Mesenchymal stem cell (in vitro differentiated cells and primary cell): Measurements from ENCODE around the gene ACYP2.

ENCODE experiments used
- DNase-seq: peaks from one replicate; pipeline ENCODE4 v3.0.0-alpha.2; 2013
- H2AFZ ChIP-seq: one replicate; pipeline ENCODE4 v1.6.1; 2013; ENCODE audit warnings: low read depth, mild to moderate bottlenecking, control low read depth, inconsistent platforms, low read length, moderate library complexity
- H2AK5ac ChIP-seq: 2 replicates; pipeline ENCODE4 v1.6.1; 2013; ENCODE audit warnings: low read length, moderate library complexity, mild to moderate bottlenecking, inconsistent platforms; ENCODE audit not compliant: severe bottlenecking
- H2BK120ac ChIP-seq: one replicate; pipeline ENCODE4 v1.6.1; 2013; ENCODE audit warnings: low read depth, mild to moderate bottlenecking, inconsistent platforms, low read length, moderate library complexity
- H2BK12ac ChIP-seq, 2 experiments: one replicate each; pipeline ENCODE4 v1.6.1; 2013; ENCODE audit warnings: inconsistent platforms in 2 of 2, low read length in 2 of 2, mild to moderate bottlenecking in 2 of 2, moderate library complexity in 2 of 2, control low read depth in 1 of 2
- H2BK15ac ChIP-seq: one replicate; pipeline ENCODE4 v1.6.1; 2013; ENCODE audit warnings: mild to moderate bottlenecking, low read depth, inconsistent platforms; ENCODE audit not compliant: poor library complexity, severe bottlenecking
- H2BK5ac ChIP-seq: 2 replicates; pipeline ENCODE4 v1.6.1; 2013; ENCODE audit warnings: low read depth, mild to moderate bottlenecking, low read length, control low read depth, inconsistent platforms; ENCODE audit not compliant: poor library complexity, severe bottlenecking
- H3K14ac ChIP-seq, 2 experiments: one replicate each; pipeline ENCODE4 v1.6.1; 2013; ENCODE audit warnings: inconsistent platforms in 2 of 2, low read length in 2 of 2, control low read depth in 1 of 2, mild to moderate bottlenecking in 1 of 2, moderate library complexity in 1 of 2
- H3K18ac ChIP-seq, 2 experiments: one replicate each; pipeline ENCODE4 v1.6.1; 2013; ENCODE audit warnings: inconsistent platforms in 2 of 2, low read length in 2 of 2, control low read depth in 1 of 2, low read depth in 1 of 2, mild to moderate bottlenecking in 1 of 2
- H3K23ac ChIP-seq, 2 experiments: one replicate each; pipeline ENCODE4 v1.6.1; 2013; ENCODE audit warnings: inconsistent platforms in 2 of 2, low read length in 2 of 2, mild to moderate bottlenecking in 2 of 2, moderate library complexity in 2 of 2, control low read depth in 1 of 2
- H3K27ac ChIP-seq: 2 replicates; pipeline ENCODE4 v1.5.1; 2013; ENCODE audit warnings: mild to moderate bottlenecking, moderate library complexity, low read length, control low read depth, inconsistent platforms; ENCODE audit not compliant: poor library complexity, severe bottlenecking
- H3K27me3 ChIP-seq, 2 experiments: 2 replicates each; pipeline versions ENCODE4 v1.6.1 to v1.7.0; 2013; ENCODE audit warnings: low read length in 2 of 2, mild to moderate bottlenecking in 2 of 2, moderate library complexity in 2 of 2, control low read depth in 1 of 2, inconsistent platforms in 1 of 2; ENCODE audit not compliant: control insufficient read depth in 1 of 2, insufficient read depth in 1 of 2
- H3K36me3 ChIP-seq, 2 experiments: 2 replicates each; pipeline versions ENCODE4 v1.6.1 to v1.7.0; 2013; ENCODE audit warnings: low read length in 2 of 2, control low read depth in 1 of 2, inconsistent platforms in 1 of 2, low read depth in 1 of 2, mild to moderate bottlenecking in 1 of 2; ENCODE audit not compliant: insufficient read depth in 2 of 2, control insufficient read depth in 1 of 2
- H3K4ac ChIP-seq, 2 experiments: one replicate each; pipeline ENCODE4 v1.6.1; 2013; ENCODE audit warnings: inconsistent platforms in 2 of 2, low read length in 2 of 2, mild to moderate bottlenecking in 2 of 2, moderate library complexity in 2 of 2, control low read depth in 1 of 2, low read depth in 1 of 2
- H3K4me1 ChIP-seq: 2 replicates; pipeline ENCODE4 v1.6.1; 2013; ENCODE audit warnings: low read depth, low read length, control low read depth; ENCODE audit not compliant: control insufficient read depth, insufficient read depth
- H3K4me2 ChIP-seq: 2 replicates; pipeline ENCODE4 v1.6.1; 2013; ENCODE audit warnings: low read length, mild to moderate bottlenecking, inconsistent platforms; ENCODE audit not compliant: poor library complexity, severe bottlenecking
- H3K4me3 ChIP-seq, 2 experiments: 2 replicates each; pipeline versions ENCODE4 v1.5.1 to v1.7.0; 2013; ENCODE audit warnings: low read length in 2 of 2, mild to moderate bottlenecking in 2 of 2, control low read depth in 1 of 2, low read depth in 1 of 2; ENCODE audit not compliant: insufficient read depth in 1 of 2
- H3K79me1 ChIP-seq: replicated peaks from 2 replicates; pipeline ENCODE4 v1.6.1; 2013; ENCODE audit warnings: mild to moderate bottlenecking, control low read depth, low read length, inconsistent platforms; ENCODE audit not compliant: poor library complexity, severe bottlenecking
- H3K9ac ChIP-seq: 2 replicates; pipeline ENCODE4 v1.7.0; 2013; ENCODE audit warnings: mild to moderate bottlenecking, low read length, moderate library complexity
- H3K9me3 ChIP-seq: 2 replicates; pipeline ENCODE4 v1.7.0; 2013; ENCODE audit warnings: mild to moderate bottlenecking, low read length; ENCODE audit not compliant: control insufficient read depth
- H4K8ac ChIP-seq: one replicate; pipeline ENCODE4 v1.6.1; 2013; ENCODE audit warnings: inconsistent platforms, mild to moderate bottlenecking, low read length, moderate library complexity
- H4K91ac ChIP-seq: one replicate; pipeline ENCODE4 v1.6.1; 2013; ENCODE audit warnings: mild to moderate bottlenecking, low read length, inconsistent platforms
- WGBS: methylation state at CpG from one replicate; pipeline ENCODE4 v1.1.7; 2013; ENCODE audit warnings: mixed read lengths; 5-methylcytosine and 5-hydroxymethylcytosine counted together

Gene ACYP2

GRCh38 chr2:54330162-54330925 is 214.9 kb downstream of the ACYP2 start:
- Histone ChIP-seq H3K9ac (peak overlapping the region; percentile 94), H2BK15ac (peak overlapping the region; percentile 88), H3K4me2 (peak overlapping the region; percentile 99), H3K14ac (peak overlapping the region in 1 of 2 experiments; percentile 44), H3K36me3 (no peaks in the 10 kb centered on the region), H2BK5ac (no peak overlapping the region), H4K8ac (peak overlapping the region; percentile 99), H2BK120ac (peak overlapping the region; percentile 45), H3K27ac (peak overlapping the region; percentile 86), H3K4me3 (peak overlapping the region; percentile 71 to 83), H4K91ac (peak overlapping the region; percentile 53), H3K4ac (peak overlapping the region; percentile 51 to 95), H2AK5ac (no peak overlapping the region), H3K9me3 (no peaks in the 10 kb centered on the region), H3K4me1 (peaks cover 8% of the 10 kb centered on the region), H3K27me3 (no peaks in the 10 kb centered on the region), H3K18ac (peak overlapping the region; percentile 81 to 99), H2AFZ (peak overlapping the region; percentile 78), H3K23ac (no peak overlapping the region), H2BK12ac (peak overlapping the region in 1 of 2 experiments; percentile 70), H3K79me1 (peaks cover 1% of the 10 kb centered on the region)
- peak; percentile 97 for DNase-seq
- under 1% methylated on average over 45 of the region's 50 CpGs for WGBS

- Histone ChIP-seq H3K4me1 (peaks cover 8% of the 10 kb centered on the region), H3K79me1 (peaks cover 1% of the 10 kb centered on the region), H2BK12ac (peak overlapping the region; percentile 73 to 97), H3K18ac (peak overlapping the region; percentile 74 to 92), H3K9ac (peak overlapping the region; percentile 94), H2AK5ac (peak overlapping the region; percentile 61), H4K91ac (peak overlapping the region; percentile 57), H2BK120ac (peak overlapping the region; percentile 45), H3K4me3 (peak overlapping the region; percentile 71 to 83), H3K36me3 (no peaks in the 10 kb centered on the region), H3K4ac (peak overlapping the region; percentile 13 to 47), H2BK5ac (no peak overlapping the region), H3K27me3 (no peaks in the 10 kb centered on the region), H3K4me2 (peak overlapping the region; percentile 99), H3K23ac (peak overlapping the region in 1 of 2 experiments; percentile 14), H4K8ac (peak overlapping the region; percentile 96), H3K9me3 (no peaks in the 10 kb centered on the region), H3K27ac (peak overlapping the region; percentile 15), H2BK15ac (peak overlapping the region; percentile 80), H3K14ac (peak overlapping the region in 1 of 2 experiments; percentile 42), H2AFZ (peak overlapping the region; percentile 78)
- DNase-seq: no peak
- 60% methylated on average over 15 of the region's 17 CpGs for WGBS
Measured at GRCh38 chr2:54330926-54331835, 215.8 kb downstream of the ACYP2 start.

DNA sequence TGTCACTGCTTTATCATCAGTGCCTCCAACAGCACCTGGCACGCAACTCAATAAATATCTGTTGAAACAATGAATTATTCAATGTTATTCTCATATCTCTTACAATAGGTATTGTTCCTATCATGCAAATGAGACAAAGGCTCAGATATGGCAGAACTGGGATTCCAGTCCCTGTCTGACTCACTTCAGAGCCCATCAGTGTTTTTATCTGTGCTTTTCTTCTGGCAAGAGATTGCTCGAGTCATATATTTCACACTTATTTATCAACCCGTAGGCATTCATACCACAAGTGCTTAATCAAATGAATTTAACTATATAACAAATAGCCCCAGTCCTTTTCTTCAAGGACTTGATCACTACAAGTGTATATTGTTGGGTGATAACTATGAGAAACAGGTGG is 217.0 kb downstream of the ACYP2 start:
- Histone ChIP-seq H3K27ac (no peak overlapping the region), H2BK12ac (no peak overlapping the region), H3K14ac (no peak overlapping the region), H2BK120ac (no peak overlapping the region), H3K4me1 (peaks cover 8% of the 10 kb centered on the region), H2AFZ (no peak overlapping the region), H3K18ac (no peak overlapping the region), H3K4me2 (no peak overlapping the region), H3K79me1 (peaks cover 1% of the 10 kb centered on the region), H3K27me3 (no peaks in the 10 kb centered on the region), H3K9ac (no peak overlapping the region), H4K8ac (no peak overlapping the region), H3K23ac (no peak overlapping the region), H3K36me3 (no peaks in the 10 kb centered on the region), H2BK5ac (no peak overlapping the region), H3K9me3 (no peaks in the 10 kb centered on the region), H3K4ac (no peak overlapping the region), H2BK15ac (no peak overlapping the region), H3K4me3 (no peak overlapping the region), H4K91ac (no peak overlapping the region), H2AK5ac (no peak overlapping the region)
- no peak for DNase-seq
- WGBS: 67% methylated on average over 3 of the region's 3 CpGs
